ENCODE data around the gene DCAF17. TPM values are rescaled to one million over a fixed set of nuclear protein-coding genes. Genes with fewer than 3 reads are reported as not detected.
"Not testable (repeated sequence)": the region's sequence is repeated elsewhere in the genome, so short reads cannot be mapped to it uniquely, and the experiment has no call there.

The DCAF17 gene
- total RNA-seq, 1 donor from 2014 or later = 12.9 TPM

- no peak for DNase-seq (ENCODE audit: low spot score)
These were observed 81.0 kb downstream of the DCAF17 start for GRCh38 chr2:171514908-171515582.

GRCh38 chr2:171515672-171516298 lies 81.8 kb downstream of the DCAF17 start:
- no peak for DNase-seq (ENCODE audit: low spot score)

- no peak for DNase-seq (ENCODE audit: low spot score)
These were observed 82.8 kb downstream of the DCAF17 start for GRCh38 chr2:171516793-171517192.

- no peak for DNase-seq (ENCODE audit: low spot score)
These were observed 86.4 kb downstream of the DCAF17 start for GRCh38 chr2:171520471-171520870.

GRCh38 chr2:171521361-171522051 lies 87.5 kb downstream of the DCAF17 start:
- DNase-seq (ENCODE audit: low spot score) = no peak

- peak; percentile 83 for DNase-seq (ENCODE audit: low spot score)
These were observed 88.2 kb downstream of the DCAF17 start, which contains the start of gene CYBRD1 for GRCh38 chr2:171522052-171522787. CYBRD1 (plus strand) TSS chr2:171522474; CDS start chr2:171522546, 72 bp downstream.

GRCh38 chr2:171522788-171523087 lies 88.7 kb downstream of the DCAF17 start:
- DNase-seq (ENCODE audit: low spot score) = no peak

- peak; percentile 68 for DNase-seq (ENCODE audit: low spot score)
These were observed 89.3 kb downstream of the DCAF17 start for GRCh38 chr2:171523088-171524017.

- DNase-seq (ENCODE audit: low spot score) = no peak
These were observed 90.0 kb downstream of the DCAF17 start for GRCh38 chr2:171524018-171524401.

GRCh38 chr2:171529914-171530313 lies 95.9 kb downstream of the DCAF17 start:
- DNase-seq (ENCODE audit: low spot score) = no peak

GRCh38 chr2:171530378-171530777 lies 96.4 kb downstream of the DCAF17 start:
- DNase-seq (ENCODE audit: low spot score) = no peak

GRCh38 chr2:171530859-171531258 lies 96.8 kb downstream of the DCAF17 start:
- not testable (repeated sequence) for DNase-seq (ENCODE audit: low spot score)

GRCh38 chr2:171531291-171531690 lies 97.3 kb downstream of the DCAF17 start:
- DNase-seq (ENCODE audit: low spot score) = peak; percentile 30

GRCh38 chr2:171531836-171532450 lies 97.9 kb downstream of the DCAF17 start:
- DNase-seq (ENCODE audit: low spot score) = no peak

GRCh38 chr2:171533331-171533730 lies 99.3 kb downstream of the DCAF17 start:
- DNase-seq (ENCODE audit: low spot score) = no peak

Other genes starting within 250 kb of the DCAF17 start
- gene METTL8, start 236 bp upstream of the DCAF17 start, total RNA-seq = 11.0 TPM
- 126 TPM for gene CYBRD1, start 88.2 kb downstream of the DCAF17 start, total RNA-seq